ENCODE data around the gene IPPK.

IPPK gene

DNA sequence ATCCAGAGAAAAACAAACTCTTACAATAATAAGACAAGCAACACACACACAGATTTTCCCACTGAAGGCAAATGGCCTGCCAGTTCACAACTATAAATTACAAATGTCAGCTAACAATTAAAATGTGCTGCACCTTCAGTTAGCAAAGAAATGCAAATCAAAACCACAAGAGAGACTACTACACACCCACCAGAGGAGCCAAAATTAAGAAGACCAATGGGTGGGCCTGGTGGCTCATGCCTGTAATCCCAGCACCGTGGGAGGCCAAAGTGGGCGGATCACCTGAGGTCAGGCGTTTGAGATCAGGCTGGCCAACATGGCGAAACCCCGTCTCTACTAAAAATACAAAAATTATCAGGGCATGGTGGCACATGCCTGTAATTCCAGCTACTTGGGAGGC, 15.1 kb upstream of the IPPK start:
- no peak for DNase-seq

DNA sequence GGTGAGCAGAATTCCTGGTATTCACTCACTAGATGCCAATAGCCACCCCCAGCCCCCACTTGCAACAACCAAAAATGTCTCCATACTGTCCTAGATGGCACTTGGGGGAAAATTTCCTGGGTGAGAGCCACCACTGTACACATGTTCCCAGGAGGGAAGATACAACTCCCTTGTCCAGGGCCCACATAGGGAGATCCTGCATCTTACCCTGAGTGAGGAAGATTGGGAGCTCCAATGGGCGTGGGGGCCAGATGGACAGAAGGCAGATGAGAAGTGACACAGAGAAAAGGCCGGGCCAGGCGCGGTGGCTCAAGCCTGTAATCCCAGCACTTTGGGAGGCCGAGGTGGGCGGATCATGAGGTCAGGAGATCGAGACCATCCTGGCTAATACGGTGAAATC, 12.3 kb upstream of the IPPK start:
- no peak for DNase-seq

DNA sequence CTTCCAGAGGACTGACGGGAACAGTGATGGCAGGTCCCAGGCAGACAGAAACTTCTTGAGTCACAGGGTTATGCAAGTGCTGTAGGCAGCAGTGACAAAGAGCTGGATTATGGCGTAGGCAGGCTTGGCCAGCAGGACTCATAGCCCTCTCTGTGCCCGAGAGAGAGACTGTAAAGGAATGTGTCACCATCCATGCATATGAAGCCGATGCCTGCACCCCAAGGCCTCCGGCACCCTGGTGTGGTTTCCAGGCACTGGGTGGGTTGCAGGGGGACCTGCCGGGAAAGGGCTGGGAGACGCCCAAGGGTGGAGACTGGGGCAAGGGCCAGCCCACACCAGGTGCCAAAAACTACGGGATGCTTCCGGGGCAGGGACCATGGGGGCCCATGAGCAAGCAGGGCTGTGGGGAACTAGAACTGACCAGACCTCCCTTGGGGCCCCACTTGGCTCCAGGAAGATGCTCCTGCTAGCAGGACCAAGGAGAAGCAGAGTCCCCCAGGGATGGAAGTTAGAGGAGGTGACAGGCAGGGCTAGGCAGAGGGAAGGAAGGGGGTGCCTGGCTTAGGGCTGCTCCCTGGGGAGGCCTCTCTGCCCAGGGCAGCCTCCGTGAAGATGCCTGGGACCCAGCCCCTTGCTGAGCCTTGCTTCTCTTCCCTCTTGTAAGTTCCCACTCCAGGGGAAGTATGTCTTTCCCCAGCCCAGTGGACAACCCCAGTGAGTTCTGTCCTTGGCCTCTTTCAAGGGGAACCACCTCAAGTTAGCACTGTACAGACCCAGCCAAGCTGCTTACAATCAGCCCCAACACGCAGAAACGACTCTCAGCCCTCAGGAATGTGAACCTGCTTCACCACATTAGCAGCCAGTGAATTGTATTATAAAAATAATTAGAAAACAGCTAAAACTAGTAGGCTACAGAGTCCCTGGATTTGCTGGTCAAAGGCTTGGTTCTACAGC, 10.5 kb upstream of the IPPK start:
- no peak for DNase-seq

DNA sequence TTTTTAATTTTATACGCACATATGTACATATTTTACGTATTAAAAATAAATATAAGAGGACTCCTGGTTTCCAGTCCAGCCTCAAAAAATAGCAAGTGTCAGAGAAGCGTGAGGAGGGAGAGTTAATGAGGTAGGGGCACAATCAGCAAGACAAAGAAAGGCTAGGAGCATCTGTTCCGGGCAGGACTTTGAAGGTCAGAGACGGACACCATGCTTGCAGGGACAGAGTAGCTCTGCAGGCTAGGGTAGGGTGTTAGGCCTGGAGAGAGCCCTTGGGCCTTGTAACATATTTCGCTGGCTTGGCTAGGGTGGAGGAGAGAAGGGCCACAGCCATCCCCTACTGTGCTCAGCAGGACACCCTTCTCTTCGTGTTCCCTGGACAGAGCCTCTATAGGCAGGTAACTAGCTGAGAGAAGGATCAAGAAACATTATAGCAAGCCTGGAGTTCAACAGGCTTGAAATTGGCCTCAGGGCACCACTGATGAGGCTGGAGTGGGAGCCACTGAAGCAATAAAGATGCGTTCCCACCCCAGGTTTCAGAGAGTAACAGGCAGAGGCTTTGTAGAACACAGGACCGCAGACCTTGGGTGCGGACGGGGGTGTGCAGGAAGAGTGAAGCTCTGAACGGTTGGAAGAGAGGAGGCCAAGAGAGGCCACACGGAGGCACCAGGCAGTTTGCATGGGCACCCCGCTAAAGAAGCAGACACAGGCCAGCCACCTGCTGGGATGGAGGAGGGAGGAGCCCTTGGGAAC, 9.7 kb upstream of the IPPK start:
- no peak for DNase-seq

DNA sequence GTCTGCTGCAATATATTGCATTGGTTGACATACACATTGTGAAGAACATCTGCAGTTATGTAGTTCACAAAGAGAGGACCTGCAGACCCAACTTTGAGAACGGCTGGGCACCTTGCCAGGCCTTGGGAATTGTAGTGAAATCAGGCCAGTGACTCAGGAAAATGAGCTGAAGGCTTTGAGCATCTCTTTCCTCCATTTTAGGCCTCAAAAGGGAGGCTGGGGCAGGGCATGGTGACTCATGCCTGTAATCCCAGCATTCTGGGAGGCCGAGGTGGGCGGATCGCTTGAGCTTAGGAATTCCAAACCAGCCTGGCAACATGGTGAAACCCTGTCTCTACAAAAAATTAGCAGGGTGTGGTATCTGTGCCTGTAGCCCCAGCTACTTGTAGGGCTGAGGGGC, 1.4 kb upstream of the IPPK start:
- DNase-seq = no peak

DNA sequence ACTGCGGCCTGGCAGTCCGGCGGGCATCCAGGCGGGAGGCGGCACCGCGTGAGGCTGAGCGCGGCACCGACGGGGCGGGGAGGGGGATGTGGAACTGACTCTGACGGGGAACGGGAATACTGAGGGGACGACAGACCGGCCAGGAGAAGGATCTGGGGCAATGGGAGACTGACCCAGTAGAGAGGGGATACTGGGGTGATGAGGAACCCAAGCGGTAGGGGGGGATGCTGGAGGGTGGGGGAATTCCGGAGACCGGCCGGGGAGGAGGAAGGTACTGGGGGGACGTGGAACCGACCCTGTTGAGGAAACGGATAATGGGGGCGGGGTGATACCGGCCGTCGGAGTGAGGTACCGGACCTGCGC, 423 bp downstream of the IPPK start:
- peak in 1 of 2 experiments; percentile 35 for DNase-seq

DNA sequence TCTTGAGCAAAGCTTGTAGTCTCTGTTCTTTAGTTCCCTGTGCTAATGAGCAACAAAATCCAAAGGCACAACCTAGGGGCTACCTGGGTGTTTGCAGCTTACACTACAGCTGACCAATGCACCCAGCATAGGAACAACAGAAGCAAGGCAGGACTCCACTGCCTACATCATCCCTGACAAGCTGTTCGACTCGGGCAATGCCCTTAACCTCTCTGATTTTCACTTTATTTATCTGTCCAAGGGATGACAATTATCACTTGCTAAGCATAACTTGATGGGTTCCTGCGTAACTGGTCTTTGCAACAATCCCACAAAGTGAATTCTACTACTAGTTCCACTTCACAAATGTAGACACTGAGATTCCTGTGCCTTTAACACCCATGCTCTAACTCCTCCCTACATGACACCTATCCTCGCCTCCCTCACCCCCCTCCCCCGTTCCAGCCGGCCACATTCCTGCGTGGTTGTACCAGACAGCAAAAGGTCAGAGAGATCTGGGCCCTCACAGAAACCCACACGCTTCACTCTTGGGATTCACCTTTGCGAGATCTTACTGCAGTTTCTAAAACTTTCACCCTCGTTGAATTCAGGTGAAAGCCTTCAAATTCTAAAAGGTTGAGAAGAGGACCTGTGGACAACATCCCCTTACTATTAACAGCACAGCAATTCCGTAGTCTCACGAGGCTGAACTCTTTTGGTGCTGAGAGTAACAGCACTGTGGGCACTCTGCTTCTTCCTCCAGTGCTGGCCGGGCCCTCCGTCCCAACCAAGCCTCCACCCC, 995 bp downstream of the IPPK start:
- DNase-seq = peak; percentile 42 to 50

DNA sequence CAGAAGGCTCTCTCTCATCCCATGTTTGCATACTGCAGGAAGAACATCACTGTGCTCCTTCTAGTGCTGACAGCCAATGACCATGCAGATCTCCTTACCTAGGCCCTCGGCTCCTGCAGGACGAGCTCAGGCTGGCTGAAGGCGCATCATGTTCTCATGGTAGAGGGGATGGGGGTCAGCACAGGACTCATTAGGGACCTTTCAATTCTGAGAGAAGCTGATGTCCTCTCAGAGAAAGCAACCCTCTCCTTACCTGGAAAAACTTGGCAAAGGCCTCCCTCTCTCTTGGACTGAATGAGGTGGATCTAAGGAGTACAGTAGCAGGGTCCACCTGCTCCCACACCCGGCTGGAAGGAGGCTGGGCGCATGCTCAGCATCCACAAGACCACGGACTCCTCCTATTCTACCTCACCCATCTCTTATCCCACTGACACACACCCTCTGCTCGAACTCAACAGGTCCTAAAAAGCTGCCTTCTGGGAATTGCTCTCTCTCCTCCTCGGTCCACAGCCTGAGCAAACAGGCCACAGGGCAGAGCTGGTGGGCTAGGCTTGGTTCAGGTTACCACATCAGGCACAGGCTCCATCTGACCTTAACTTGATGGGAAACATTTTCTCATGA, 2.9 kb downstream of the IPPK start:
- no peak for DNase-seq

DNA sequence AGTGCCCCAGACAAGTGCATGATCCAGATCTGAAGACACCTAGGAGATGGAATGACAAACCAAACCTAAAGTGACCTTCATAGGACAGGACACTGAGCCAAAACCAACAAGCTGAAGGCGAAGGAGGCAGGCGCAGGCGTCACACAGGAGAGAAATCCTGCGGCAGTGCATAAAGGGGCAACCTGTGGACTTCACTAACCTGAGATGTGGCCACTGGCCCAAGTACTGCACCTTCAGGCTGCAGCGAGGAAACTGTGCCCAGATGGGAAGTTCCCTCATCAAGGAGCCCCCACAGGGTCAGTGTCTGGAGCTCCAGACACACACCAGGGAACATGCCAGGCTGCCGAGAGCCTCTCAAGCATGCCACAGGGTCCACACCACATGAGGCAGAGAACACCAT, 3.7 kb downstream of the IPPK start:
- DNase-seq = no peak

DNA sequence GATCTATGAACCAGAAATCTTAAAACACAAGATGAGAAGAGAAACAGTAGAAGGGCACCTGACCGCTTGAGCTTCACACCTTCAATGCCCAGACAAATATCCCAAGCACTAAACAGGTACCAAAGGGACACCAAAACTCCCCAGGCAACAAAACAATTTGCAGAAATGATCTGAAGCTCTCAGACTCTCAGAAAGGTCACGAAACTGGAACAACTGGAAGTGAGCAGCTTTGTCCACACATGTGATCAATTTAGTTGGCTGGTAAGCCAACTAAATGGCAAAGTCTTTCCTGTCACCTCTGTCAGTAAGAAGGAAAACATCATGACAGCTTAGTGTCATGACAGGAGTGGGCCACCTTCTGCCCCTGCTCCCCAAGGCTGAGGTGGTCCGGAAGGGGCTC, 4.1 kb downstream of the IPPK start:
- no peak for DNase-seq

DNA sequence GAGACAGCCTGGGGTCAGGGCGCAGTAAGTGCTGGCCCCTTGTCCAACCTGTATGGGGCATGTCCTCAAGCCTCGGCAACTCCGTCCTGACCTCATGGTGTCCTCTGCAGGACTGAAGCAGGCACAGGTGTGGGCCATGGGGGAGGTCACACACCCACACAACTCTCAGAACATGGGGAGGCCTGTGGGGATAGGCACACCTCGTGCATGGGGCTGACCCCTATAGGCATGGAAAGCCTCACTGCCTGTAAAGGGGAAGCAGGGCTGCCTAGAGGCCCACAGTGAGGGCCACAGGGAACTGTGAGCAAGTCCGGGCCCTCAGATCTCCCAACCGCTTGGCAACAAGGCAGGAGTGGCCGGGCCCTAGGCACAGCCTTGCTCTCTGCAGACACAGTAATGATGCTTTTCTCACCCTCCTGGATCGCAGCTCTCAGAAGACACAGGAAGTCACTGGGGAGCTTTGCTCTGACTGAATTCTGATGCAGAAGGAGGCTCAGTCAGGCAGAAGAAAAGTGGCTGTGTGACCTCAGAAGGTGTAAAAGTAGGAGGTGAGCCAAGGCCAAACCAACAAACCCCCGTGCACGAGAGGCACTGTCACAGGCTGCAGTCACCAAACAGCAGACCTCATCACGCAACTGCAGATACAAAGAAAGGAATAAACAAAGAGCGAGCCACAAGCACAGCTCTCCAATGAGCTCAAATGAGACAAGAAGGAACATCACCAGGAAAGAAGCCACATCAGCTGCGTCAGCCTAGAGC, 5.4 kb downstream of the IPPK start:
- DNase-seq = no peak

DNA sequence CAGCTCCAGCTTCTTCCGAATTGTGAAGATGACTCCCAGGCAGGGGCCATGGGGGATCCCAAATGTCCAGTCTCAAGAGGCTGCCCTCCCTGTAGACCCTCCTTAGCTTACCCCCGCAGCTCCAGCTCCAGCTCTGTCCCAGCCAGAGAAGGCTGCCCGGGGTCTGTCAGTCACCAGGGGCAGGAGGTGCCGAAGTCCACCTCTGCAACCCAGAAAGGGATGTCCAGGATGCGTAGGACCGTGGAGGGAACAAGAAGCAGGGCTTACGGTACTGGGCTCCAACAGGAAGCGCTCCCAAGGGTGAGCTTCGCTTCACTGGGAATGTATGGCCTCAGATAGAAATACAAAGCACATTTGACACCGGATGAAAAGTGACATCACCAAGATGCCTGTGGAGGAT, 6.0 kb downstream of the IPPK start:
- no peak for DNase-seq

DNA sequence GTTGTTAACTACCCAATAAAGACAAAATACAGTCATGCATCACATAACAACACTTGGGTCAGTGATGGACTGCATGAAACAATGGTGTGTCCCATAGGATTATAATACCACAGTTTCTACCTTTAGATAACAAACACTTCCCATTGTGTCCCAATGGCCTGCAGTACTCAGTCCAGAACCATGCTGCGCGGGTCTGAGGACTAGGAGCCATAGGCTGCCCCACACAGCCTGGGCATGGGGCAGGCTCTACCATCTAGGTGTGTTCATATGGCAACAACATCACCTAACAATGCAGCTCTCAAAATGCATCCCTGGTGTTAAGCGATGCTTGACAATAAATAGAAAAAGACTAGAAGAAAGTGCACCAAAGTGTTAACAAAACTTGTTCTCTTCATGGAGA, 6.8 kb downstream of the IPPK start:
- no peak for DNase-seq

DNA sequence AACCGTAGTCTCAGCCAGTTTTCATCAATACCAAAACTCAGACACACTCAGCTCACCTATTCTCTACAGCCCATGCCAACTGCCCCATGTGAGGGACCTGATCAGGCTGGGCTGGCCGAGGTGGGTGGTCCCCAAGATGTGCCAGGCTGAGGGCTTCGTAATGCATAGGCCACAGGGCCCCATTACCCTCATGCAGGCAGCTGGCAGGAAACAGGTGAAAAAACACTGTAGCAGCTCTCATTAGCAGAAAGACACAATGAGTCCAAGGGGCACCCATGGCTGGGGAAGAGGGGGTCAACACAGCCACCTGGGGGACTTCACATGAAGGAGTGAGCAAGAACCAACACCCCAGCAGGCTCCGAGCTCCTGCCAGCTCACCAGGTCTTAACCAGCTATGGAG, 8.2 kb downstream of the IPPK start:
- no peak for DNase-seq

DNA sequence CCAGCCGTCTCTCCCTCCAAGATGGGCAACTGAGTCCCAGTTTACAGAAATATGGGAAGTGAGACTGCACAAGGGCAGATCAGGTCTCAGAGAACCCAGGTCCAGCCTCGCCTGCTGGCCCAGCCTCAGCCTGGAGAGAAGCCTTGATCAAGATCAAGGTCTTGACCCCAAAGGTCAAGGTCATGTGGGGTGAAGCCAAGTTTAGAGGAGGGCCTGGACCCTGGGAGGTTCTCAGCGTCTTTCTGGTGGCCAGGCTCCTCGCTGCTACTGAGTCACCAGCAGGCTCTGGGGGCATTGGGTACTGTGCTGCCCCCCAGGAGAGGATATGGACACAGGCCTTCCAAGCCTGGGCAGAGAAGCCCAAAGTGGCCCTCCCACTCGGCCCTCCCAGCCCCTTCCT, 8.8 kb downstream of the IPPK start:
- DNase-seq = no peak

DNA sequence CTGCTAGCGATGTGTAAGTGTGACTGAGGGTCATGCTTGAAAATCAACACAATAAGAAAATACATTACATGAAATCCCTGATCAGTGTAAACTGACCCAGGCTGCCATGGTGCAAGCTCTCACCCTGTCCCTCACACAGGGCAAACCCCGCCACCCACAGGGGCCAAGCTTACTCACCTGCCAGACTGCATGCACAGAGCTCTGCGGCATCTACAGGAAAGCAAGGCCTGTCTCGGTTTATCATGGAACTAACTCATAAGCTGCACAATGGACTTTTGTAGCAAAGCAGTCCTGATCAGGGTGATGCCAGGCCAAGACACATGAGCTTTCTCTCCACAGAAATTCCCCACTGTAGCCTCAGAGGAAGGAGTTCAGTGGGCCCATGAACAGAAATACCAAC, 9.7 kb downstream of the IPPK start:
- no peak for DNase-seq

DNA sequence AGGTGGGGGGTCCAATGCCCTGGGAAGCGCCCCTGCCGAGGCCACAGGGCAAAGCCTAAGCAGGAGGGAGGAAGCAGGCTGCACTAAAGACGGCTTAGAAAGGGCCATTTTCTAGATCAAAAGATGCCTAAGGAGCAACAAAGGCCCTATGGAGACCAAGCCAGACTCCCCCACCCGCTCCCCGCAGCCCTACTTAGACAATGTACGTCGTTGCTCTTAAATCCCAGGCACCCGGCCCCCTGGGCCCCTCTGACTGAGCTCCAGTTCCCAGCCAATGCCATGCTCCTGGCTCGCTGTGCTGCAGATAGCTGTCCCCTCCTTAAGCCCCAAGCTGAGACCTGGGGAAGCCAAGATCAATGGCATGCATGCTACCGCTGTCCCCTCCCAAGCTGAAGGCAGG, 10.3 kb downstream of the IPPK start:
- no peak for DNase-seq

DNA sequence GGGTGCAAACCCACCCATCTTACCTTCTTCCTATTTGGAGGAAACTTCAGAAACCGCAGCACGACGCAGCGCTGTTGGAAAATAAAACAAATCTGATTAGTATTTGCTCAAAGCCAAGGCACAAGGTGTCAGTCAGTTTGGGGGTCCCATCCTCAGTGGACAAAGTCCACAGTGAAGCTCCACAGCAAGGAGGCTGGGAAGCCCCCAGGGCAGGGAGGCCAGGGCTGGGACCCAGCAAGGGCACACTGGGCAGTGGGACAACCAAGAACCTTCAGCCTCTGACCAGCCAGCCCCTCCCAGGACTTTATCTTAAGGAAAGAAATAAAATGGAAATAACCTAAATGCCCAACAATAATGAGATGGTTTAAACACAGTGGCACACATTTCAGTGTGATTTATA, 11.3 kb downstream of the IPPK start:
- no peak for DNase-seq

DNA sequence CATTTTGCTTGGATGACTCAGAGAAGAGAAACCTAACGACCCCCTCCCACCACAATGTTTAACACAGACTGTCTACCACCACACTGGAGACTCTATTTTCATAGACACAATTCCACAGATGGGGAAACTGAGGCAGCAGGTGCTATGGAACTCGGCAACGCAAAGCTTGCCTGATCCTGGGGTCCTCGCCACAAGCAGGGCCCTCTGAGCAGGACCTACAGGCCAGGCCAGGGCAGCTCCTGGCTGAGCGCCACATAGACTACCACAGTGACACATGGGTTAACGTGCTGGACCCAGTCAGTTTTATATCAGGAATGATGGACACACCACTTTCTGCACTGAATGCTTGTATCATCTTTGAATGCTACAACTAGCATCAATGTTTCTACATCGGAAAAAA, 11.8 kb downstream of the IPPK start:
- DNase-seq = no peak

DNA sequence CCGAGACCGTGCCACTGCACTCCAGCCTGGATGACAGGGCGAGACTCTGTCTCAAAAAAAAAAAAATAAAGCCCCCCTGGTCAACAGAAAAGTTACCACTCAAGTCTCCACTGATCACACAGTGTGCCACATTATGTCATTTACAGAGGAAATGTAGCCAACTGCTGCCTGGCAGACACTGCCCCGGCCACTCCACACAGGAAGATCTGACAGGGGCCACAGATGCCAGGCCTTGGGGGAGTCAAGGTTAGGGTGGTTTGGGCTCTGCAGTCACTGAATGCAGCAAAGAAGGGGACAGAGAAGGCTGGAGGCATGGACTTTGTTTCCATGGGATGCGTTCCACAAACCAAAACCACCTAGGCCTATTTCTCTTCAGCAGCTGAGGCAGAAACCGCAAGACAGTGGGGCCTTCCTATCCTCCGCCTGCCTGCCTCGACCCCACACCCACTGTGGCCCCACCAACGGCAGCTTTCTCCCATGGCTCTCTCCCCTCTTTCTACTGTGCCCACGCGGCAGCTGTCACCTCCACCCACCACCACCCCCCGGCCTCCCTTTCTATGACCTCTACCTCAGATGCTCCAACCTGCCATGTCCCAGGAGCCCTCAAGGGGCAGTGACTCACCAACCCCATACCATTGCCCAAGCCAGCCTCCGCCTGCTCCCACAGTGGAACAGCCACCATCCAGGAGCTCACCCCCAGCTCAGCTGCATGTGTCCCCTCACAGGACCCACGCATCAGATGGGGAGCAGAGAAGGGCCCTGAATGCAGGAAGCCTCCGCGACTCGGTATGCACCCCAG, 12.4 kb downstream of the IPPK start:
- no peak for DNase-seq

DNA sequence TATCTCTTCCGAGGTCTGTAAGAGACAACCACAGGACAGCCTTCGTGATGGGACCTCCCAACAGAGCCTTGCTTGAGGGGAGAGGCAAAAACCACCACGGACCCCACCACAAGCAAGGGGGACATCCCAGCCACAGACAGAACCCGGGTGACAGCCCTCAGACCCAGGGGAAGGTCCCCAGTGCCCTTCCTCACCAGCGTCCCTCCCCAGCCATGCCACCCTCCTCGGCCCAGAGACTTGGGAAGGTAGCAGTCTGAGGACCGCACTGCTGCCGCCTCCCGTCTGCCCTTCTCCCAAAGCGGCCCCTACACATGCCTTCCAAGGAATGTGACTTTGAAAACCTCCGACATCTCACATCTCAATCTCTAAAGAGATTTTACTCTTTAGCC, 13.4 kb downstream of the IPPK start:
- DNase-seq = no peak

Data from stimulated activated CD4-positive, alpha-beta T cell treated with anti-CD3 and anti-CD28 coated beads, Interleukin-4, amount 100 ng/mL, for 4 hours (primary cell).